K562 (cell line): ENCODE data around the gene BFSP2. TPM values are rescaled to one million over a fixed set of nuclear protein-coding genes. Genes with fewer than 3 reads are reported as not detected.

Source experiments
- ATAC-seq: fragments of 200-7000 bp; cut with Tn5 transposase; 3 replicates; pipeline ENCODE4 v1.9.1; 2020; ENCODE audit warnings: moderate library complexity
- BruUV-seq: library from RNA; stranded (reverse); fragments of 400-500 nt; replicated peaks from 2 replicates; lab custom pipeline; 2021; lab: Mats Ljungman, UMichigan
- CTCF ChIA-PET: fragments of 300-600 bp; formaldehyde crosslinking; extraction: SDS; loops from one replicate; lab custom pipeline; 2021; ENCODE audit warnings: low intra/inter-chr PET ratio; lab: Yijun Ruan, JAX
- POLR2A ChIA-PET: fragments of 300-600, 350-650 bp; sonication (Branson Sonifier 250); formaldehyde crosslinking; extraction: SDS; loops from one replicate; lab custom pipeline; 2021; ENCODE audit warnings: antibody characterized with exemption, inconsistent platforms; lab: Yijun Ruan, JAX
- DNase-seq, 4 experiments: peaks; one replicate each; pipeline versions ENCODE4 v3.0.0 to v3.0.0-alpha.2; 2011 to 2018; ENCODE audit warnings: low spot score in 3 of 4, mixed read lengths in 3 of 4; ENCODE audit errors: extremely low read depth in 1 of 4
- FAIRE-seq: peaks from 2 replicates; lab custom pipeline; 2011; peaks lifted over from hg19 to GRCh38; lab: Jason Lieb, UNC
- H2AFZ ChIP-seq: 2 replicates; pipeline ENCODE4 v1.6.0; 2011; ENCODE audit warnings: low read depth, low read length, control low read depth, inconsistent platforms
- H3K27ac ChIP-seq: fragments of 200-600 bp; 3 replicates; pipeline ENCODE4 v1.8.0; 2011; ENCODE audit warnings: low read depth, mild to moderate bottlenecking, control low read depth, inconsistent platforms, low read length, moderate library complexity, mixed read lengths; ENCODE audit errors: extremely low read depth
- H3K27me3 ChIP-seq, 2 experiments: fragments of 300-600 bp in 1 of 2; 2 replicates in 1 of 2; 3 replicates in 1 of 2; pipeline versions ENCODE4 v1.6.0 to v1.8.0; 2011; ENCODE audit warnings: inconsistent platforms in 2 of 2, low read length in 2 of 2, mild to moderate bottlenecking in 1 of 2, mixed read lengths in 1 of 2, moderate library complexity in 1 of 2; ENCODE audit not compliant: control insufficient read depth in 2 of 2, insufficient read depth in 2 of 2
- H3K36me3 ChIP-seq: fragments of 300-600 bp; 3 replicates; pipeline ENCODE4 v1.8.0; 2011; ENCODE audit warnings: mild to moderate bottlenecking, low read length, inconsistent platforms; ENCODE audit not compliant: control insufficient read depth, insufficient read depth
- H3K4me1 ChIP-seq, 2 experiments: fragments of 200-600 bp in 1 of 2; replicated peaks in 1 of 2; 2 replicates in 1 of 2; 3 replicates in 1 of 2; pipeline versions ENCODE4 v1.5.1 to v1.8.0; 2011; ENCODE audit warnings: inconsistent platforms in 2 of 2, low read length in 2 of 2, mild to moderate bottlenecking in 1 of 2, mixed read lengths in 1 of 2, moderate library complexity in 1 of 2; ENCODE audit not compliant: control insufficient read depth in 2 of 2, insufficient read depth in 2 of 2
- H3K4me2 ChIP-seq: 2 replicates; pipeline ENCODE4 v1.6.1; 2011; ENCODE audit warnings: low read length, control low read depth, inconsistent platforms, mixed read lengths; ENCODE audit not compliant: insufficient read depth
- H3K4me3 ChIP-seq: fragments of 200-600 bp; sonication (generic), shearing (Covaris generic); 2 replicates; pipeline ENCODE4 v1.5.1; 2016; ENCODE audit warnings: control low read depth, inconsistent platforms
- H3K79me2 ChIP-seq: fragments of 200-600 bp; 3 replicates; pipeline ENCODE4 v1.8.0; 2011; ENCODE audit warnings: low read length, inconsistent platforms; ENCODE audit not compliant: control insufficient read depth, insufficient read depth
- H3K9ac ChIP-seq, 2 experiments: 2 replicates each; pipeline versions ENCODE4 v1.6.0 to v1.6.1; 2011; ENCODE audit warnings: low read depth in 2 of 2, low read length in 2 of 2, control low read depth in 1 of 2, inconsistent platforms in 1 of 2, mild to moderate bottlenecking in 1 of 2, mixed read lengths in 1 of 2; ENCODE audit not compliant: insufficient read depth in 1 of 2
- H3K9me1 ChIP-seq: one replicate; pipeline ENCODE4 v1.6.0; 2011; ENCODE audit warnings: inconsistent platforms, mild to moderate bottlenecking, low read length, moderate library complexity; ENCODE audit not compliant: control insufficient read depth, insufficient read depth
- H3K9me3 ChIP-seq: replicated peaks from 2 replicates; pipeline ENCODE4 v1.5.1; 2011; ENCODE audit warnings: low read depth, low read length, inconsistent platforms; ENCODE audit not compliant: control insufficient read depth, insufficient read depth
- H4K20me1 ChIP-seq: replicated peaks from 2 replicates; pipeline ENCODE4 v1.6.1; 2011; ENCODE audit warnings: low read length, inconsistent platforms, mixed read lengths; ENCODE audit not compliant: control insufficient read depth, insufficient read depth
- CGGBP1 ChIP-seq: fragments of 250-450 bp; sonication (Bioruptor Pico); IDR thresholded peaks from 2 replicates; pipeline ENCODE4 v1.9.0; 2021; ENCODE audit warnings: mild to moderate bottlenecking
- KLF16 ChIP-seq: IDR thresholded peaks from 2 replicates; pipeline ENCODE4 v1.6.1; 2016; ENCODE audit warnings: antibody characterized with exemption
- NR2C1 ChIP-seq, 2 experiments: fragments of 450-650 bp; IDR thresholded peaks; 2 replicates each; pipeline ENCODE4 v1.6.1; 2017; ENCODE audit warnings: mild to moderate bottlenecking in 2 of 2, antibody characterized with exemption in 1 of 2, inconsistent platforms in 1 of 2, missing compliant biosample characterization in 1 of 2, missing genetic modification characterization in 1 of 2
- NR2C2 ChIP-seq, 2 experiments: fragments of 200-800 bp in 1 of 2; sonication (Bioruptor generic) in 1 of 2; sonication (generic) in 1 of 2; formaldehyde crosslinking in 1 of 2; IDR thresholded peaks; 2 replicates each; pipeline versions ENCODE4 v1.6.1 to v1.8.0; 2016 to 2022; ENCODE audit warnings: mild to moderate bottlenecking in 1 of 2, missing compliant biosample characterization in 1 of 2, missing genetic modification characterization in 1 of 2, missing genetic modification reagents in 1 of 2
- PTBP1 ChIP-seq: fragments of 200-400 bp; formaldehyde crosslinking; IDR thresholded peaks from 2 replicates; pipeline ENCODE4 v1.6.1; 2017; ENCODE audit warnings: low read depth, low read length
- SMARCA4 ChIP-seq: fragments of 450-650 bp; IDR thresholded peaks from 2 replicates; pipeline ENCODE4 v1.6.1; 2016
- ZBTB9 ChIP-seq: fragments of 450-650 bp; formaldehyde crosslinking; IDR thresholded peaks from 2 replicates; pipeline ENCODE4 v1.4.0; 2020; ENCODE audit warnings: mild to moderate bottlenecking, moderate library complexity
- ZNF134 ChIP-seq: fragments of 250-450 bp; sonication (Bioruptor Pico); conservative IDR thresholded peaks from 2 replicates; pipeline ENCODE4 v1.4.0; 2020
- ZNF280A ChIP-seq: fragments of 450-650 bp; IDR thresholded peaks from 2 replicates; pipeline ENCODE4 v1.6.1; 2018; ENCODE audit warnings: mild to moderate bottlenecking, low read depth; ENCODE audit not compliant: partially characterized antibody
- ZNF318 ChIP-seq, 2 experiments: fragments of 450-650 bp; IDR thresholded peaks; 2 replicates each; pipeline ENCODE4 v1.6.1; 2016; ENCODE audit warnings: mild to moderate bottlenecking in 2 of 2, borderline replicate concordance in 1 of 2, low read depth in 1 of 2, moderate library complexity in 1 of 2
- ZNF77 ChIP-seq: fragments of 250-450 bp; sonication (Bioruptor Pico); IDR thresholded peaks from 2 replicates; pipeline ENCODE4 v1.5.0; 2020
- ZNF830 ChIP-seq: fragments of 250-450 bp; sonication (Bioruptor Pico); IDR thresholded peaks from 2 replicates; pipeline ENCODE4 v1.5.0; 2021; ENCODE audit warnings: mild to moderate bottlenecking
- WGBS: fragments of 100-300 bp; shearing (Covaris generic); methylation state at CpG from one replicate; pipeline ENCODE4 v1.1.6; 2016; ENCODE audit warnings: low coverage, mixed read lengths; ENCODE audit not compliant: insufficient coverage; ENCODE audit errors: missing lambda C conversion rate; 5-methylcytosine and 5-hydroxymethylcytosine counted together
- in situ Hi-C: fragments of 300-500 bp; cut with MboI; formaldehyde crosslinking; loops from 4 replicates; pipeline ENCODE4 v1.15.0; 2018; ENCODE audit warnings: inconsistent platforms, mixed read lengths
- intact Hi-C: fragments of 100-400 bp; cut with micrococcal nuclease; formaldehyde crosslinking; loops from 2 replicates; pipeline ENCODE4 v1.14.2; 2022
- polyA plus RNA-seq, 8 experiments: library from polyadenylated mRNA; depleted of rRNA in 4 of 8; stranded (reverse) in 5 of 8; unstranded in 3 of 8; fragments of >200 nt; fragmentation: Nextera tagmentation in 2 of 8; fragmentation: Illumina TruSeq in 1 of 8; extraction: Ambion mirVana in 2 of 8; extraction: Trizol in 1 of 8; gene quantifications; 2 replicates each; pipeline versions ENCODE4 v1.2.1 to v1.2.3, GENCODE V29; 2011 to 2014; ENCODE audit warnings: inconsistent platforms in 1 of 8, missing spikeins in 1 of 8
- total RNA-seq, 7 experiments: library from RNA; depleted of rRNA in 6 of 7; stranded (reverse); fragments of >200 nt in 6 of 7; fragmentation: Illumina TruSeq in 2 of 7; extraction: Trizol in 2 of 7; gene quantifications; 2 replicates each; pipeline versions ENCODE4 v1.2.1 to v1.2.3, GENCODE V29; 2011 to 2021; ENCODE audit warnings: low replicate concordance in 1 of 7

BFSP2 gene
- total and polyA plus RNA-seq, 9 of the 15 experiments (the other 6 are each of a cell fraction or from before 2014, with no cell fraction given), result not detected

- Histone ChIP-seq H4K20me1 (no peaks in the 10 kb centered on the region), H3K9me3 (no peaks in the 10 kb centered on the region), H2AFZ (no peak overlapping the region), H3K79me2 (no peaks in the 10 kb centered on the region), H3K27me3 (no peaks in the 10 kb centered on the region; a peak in 1 of 5 replicates), H3K4me1 (no peaks in the 10 kb centered on the region), H3K27ac (no peak overlapping the region), H3K9me1 (no peaks in the 10 kb centered on the region), H3K4me3 (no peak overlapping the region), H3K4me2 (no peak overlapping the region), H3K9ac (no peak overlapping the region), H3K36me3 (no peaks in the 10 kb centered on the region)
- no peak for ATAC-seq
- 0% methylated on average over 2 of the region's 3 CpGs for WGBS
- FAIRE-seq, result no peak
- CTCF ChIA-PET, result no interaction called here
- intact Hi-C loops, result no loop called here
- BruUV-seq, result no TSS peak
- DNase-seq, result no peak
- POLR2A ChIA-PET, result no interaction called here
- in situ Hi-C loops, result no loop called here
- no peak for TF ChIP-seq ZNF134 (CRISPR knock-in tag)
- no peak for TF ChIP-seq ZNF830 (CRISPR knock-in tag)
- TF ChIP-seq ZNF280A, result no peak
- no peak for TF ChIP-seq ZNF77
- TF ChIP-seq CGGBP1 (CRISPR knock-in tag), result no peak
- no peak for TF ChIP-seq NR2C1 (IDR thresholded peaks at IDR 0.05)
- no peak for TF ChIP-seq NR2C1 (tag; IDR thresholded peaks at IDR 0.05)
- no peak for TF ChIP-seq PTBP1
- TF ChIP-seq KLF16, result no peak
- no peak for TF ChIP-seq NR2C2 (CRISPR knock-in tag; IDR thresholded peaks at IDR 0.05)
- TF ChIP-seq NR2C2 (tag; IDR thresholded peaks at IDR 0.05), result no peak
- no peak for TF ChIP-seq ZNF318 (IDR thresholded peaks at IDR 0.05; ENCODE audit: borderline replicate concordance in 1 of 2, low read depth in 1 of 2)
- TF ChIP-seq ZBTB9, result no peak
- no peak for TF ChIP-seq SMARCA4
These were observed 57.2 kb downstream of the BFSP2 start for GRCh38 chr3:133457025-133457424.
